Lower leg skin (tissue), 4 donors: ENCODE measurements around the gene DNAH6. TPM values are rescaled to one million over a fixed set of nuclear protein-coding genes. Genes with fewer than 3 reads are reported as not detected.
"Not testable (repeated sequence)": the region's sequence is repeated elsewhere in the genome, so short reads cannot be mapped to it uniquely, and the experiment has no call there.

Experiments used
- DNase-seq, 2 donors: peaks; one replicate each; pipeline ENCODE4 v3.0.0-alpha.2; 2019; ENCODE audit warnings: low spot score in 2 of 2
- H3K4me3 ChIP-seq: fragments of 200-600 bp; sonication (generic); 2 replicates; pipeline ENCODE4 v1.5.1; 2017; ENCODE audit warnings: mild to moderate bottlenecking, low read depth; ENCODE audit not compliant: poor library complexity, severe bottlenecking
- POLR2A ChIP-seq, 2 donors: fragments of 450-650 bp; IDR thresholded peaks; one replicate each; pipeline ENCODE4 v1.6.1; 2016 to 2017; ENCODE audit warnings: antibody characterized with exemption in 2 of 2, mild to moderate bottlenecking in 1 of 2, moderate library complexity in 1 of 2
- WGBS, 2 donors: methylation state at CpG; one replicate each; pipeline ENCODE4 v1.1.5; 2018; 5-methylcytosine and 5-hydroxymethylcytosine counted together
- intact Hi-C: fragments of 100-400 bp; cut with DNase I; formaldehyde crosslinking; loops from one replicate; pipeline ENCODE4 v1.15.0; 2023; ENCODE audit warnings: low total_unique reads
- total RNA-seq, 4 donors: library from RNA; depleted of rRNA; stranded (reverse); fragments of >200 nt; gene quantifications; one replicate each; pipeline ENCODE4 v1.1.0, GENCODE V29; 2016
- TF ChIP-seq, protein P1 (sequence below), 3 donors: fragments of 450-650 bp; IDR thresholded peaks; one replicate each; pipeline ENCODE4 v1.5.1; 2016; ENCODE audit warnings: antibody characterized with exemption in 3 of 3, mild to moderate bottlenecking in 3 of 3, moderate library complexity in 2 of 3

Gene DNAH6
- total RNA-seq, 4 donors from 2014 or later: 0.02 to 0.72 (median 0.25) TPM

DNA sequence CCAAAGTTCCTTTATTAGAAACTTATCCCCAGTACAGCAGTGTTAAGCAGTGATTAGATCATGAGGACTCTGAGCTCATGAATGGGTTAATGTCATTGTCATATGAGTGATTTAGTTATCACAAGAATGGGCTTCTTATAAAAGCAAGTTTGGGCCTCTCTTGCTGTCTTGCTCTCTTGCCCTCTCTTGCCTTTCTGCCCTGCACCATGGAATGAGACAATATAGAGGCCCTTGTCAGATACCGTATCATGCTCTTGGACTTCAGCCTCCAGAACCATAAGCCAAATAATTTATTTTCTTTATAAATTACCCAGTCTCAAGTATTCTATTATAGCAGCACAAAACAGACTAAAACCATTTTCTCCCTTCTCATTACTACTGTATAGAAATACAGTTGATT lies 238.8 kb downstream of the DNAH6 start:
- intact Hi-C loops: no loop called here
- 80 to 90% methylated on average over 1 of the region's 1 CpG for WGBS, 2 donors
- DNase-seq: no peak
- no peak overlapping the region for H3K4me3 ChIP-seq
- TF ChIP-seq, protein P1, sequence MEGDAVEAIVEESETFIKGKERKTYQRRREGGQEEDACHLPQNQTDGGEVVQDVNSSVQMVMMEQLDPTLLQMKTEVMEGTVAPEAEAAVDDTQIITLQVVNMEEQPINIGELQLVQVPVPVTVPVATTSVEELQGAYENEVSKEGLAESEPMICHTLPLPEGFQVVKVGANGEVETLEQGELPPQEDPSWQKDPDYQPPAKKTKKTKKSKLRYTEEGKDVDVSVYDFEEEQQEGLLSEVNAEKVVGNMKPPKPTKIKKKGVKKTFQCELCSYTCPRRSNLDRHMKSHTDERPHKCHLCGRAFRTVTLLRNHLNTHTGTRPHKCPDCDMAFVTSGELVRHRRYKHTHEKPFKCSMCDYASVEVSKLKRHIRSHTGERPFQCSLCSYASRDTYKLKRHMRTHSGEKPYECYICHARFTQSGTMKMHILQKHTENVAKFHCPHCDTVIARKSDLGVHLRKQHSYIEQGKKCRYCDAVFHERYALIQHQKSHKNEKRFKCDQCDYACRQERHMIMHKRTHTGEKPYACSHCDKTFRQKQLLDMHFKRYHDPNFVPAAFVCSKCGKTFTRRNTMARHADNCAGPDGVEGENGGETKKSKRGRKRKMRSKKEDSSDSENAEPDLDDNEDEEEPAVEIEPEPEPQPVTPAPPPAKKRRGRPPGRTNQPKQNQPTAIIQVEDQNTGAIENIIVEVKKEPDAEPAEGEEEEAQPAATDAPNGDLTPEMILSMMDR (IDR thresholded peaks at IDR 0.05): no peak
- TF ChIP-seq POLR2A (IDR thresholded peaks at IDR 0.05): no peak

DNA sequence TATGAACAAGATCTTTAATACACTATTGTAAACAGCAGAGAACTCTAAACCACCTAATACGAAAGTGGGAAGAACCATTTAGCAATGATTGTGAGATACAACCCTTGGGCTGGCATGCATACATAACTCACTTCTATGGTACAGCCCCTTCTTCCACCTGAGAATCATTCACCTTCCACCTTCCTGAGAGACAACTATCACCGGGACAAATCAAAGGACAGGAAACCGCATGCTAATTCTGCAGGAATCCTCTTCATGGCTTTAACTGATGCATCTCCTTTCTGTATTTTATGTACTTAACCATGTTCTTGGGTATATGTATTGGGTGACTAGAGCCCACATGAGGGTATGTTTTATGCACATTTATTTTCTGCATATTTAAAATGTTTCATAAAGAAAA lies 241.3 kb downstream of the DNAH6 start:
- 72 to 73% methylated on average over 3 of the region's 3 CpGs for WGBS, 2 donors
- TF ChIP-seq, protein P1 (IDR thresholded peaks at IDR 0.05): no peak
- no peak for TF ChIP-seq POLR2A (IDR thresholded peaks at IDR 0.05)

DNA sequence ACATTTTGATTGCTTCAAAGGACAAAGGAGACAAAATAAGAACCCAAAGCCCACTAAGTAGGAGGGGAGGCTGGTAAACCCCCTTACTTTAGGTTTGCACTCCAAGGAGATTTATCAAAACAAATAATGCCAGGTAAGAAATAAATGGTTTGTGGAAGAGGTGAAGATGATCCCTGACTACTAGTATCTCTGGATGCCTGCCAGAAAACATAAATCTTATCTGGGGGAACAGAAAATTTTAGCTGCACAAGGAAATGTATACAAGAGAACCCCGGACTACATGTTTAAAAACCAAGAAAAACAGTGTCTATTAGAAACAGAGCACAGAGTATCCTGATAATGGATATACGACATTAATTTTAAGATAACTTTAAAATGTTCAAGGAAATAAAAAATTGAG lies 250.5 kb downstream of the DNAH6 start:
- DNase-seq: no peak
- WGBS, 2 donors: 66 to 70% methylated on average over 2 of the region's 2 CpGs
- H3K4me3 ChIP-seq: no peak overlapping the region
- TF ChIP-seq, protein P1 (IDR thresholded peaks at IDR 0.05): no peak
- no peak for TF ChIP-seq POLR2A (IDR thresholded peaks at IDR 0.05)
- intact Hi-C loops: no loop called here

More for the DNA sequence above, 241.3 kb downstream of the DNAH6 start:
- intact Hi-C loops: no loop called here
- no peak for DNase-seq
- H3K4me3 ChIP-seq: no peak overlapping the region

DNA sequence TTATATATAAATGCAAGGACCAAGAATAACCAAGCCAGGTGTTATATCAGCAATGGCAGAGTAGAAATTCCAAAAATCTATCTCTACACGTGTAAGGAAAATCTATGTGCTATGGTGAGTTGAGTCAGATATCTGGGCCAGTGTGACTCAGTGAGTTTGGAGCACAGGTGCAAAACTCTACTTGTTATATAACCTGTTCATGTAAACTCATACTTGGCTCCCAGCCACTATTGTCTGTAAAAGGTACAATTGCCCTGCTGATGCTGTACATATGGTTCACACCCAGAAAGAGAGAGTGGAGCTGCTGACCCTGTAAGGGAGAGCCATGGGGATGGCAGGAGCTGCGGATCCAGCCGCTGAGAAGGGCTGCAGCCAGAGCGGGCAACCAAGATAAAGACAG lies 252.5 kb downstream of the DNAH6 start:
- WGBS, 2 donors: 89% methylated on average over 4 of the region's 4 CpGs
- no peak overlapping the region for H3K4me3 ChIP-seq
- DNase-seq: no peak
- intact Hi-C loops: no loop called here
- TF ChIP-seq, protein P1 (IDR thresholded peaks at IDR 0.05): no peak

DNA sequence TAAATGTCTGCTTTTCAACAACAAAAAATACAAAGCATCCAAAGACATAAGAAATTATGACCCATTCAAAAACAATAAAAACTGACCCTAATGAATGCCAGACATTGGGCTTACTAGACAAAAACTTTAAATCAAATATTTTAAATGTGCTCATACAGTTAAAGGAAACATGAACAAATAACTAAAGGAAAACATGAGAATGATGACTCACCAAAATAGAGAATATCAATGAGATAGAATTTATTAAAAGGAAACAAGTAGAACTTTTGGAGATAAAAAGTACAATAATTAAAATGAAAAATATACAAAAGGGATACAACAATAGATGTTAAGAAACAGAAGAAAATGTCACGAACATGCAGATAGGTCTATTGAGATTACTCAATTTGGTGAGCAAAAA lies 254.0 kb downstream of the DNAH6 start:
- TF ChIP-seq POLR2A (IDR thresholded peaks at IDR 0.05): no peak
- TF ChIP-seq, protein P1 (IDR thresholded peaks at IDR 0.05): no peak
- DNase-seq: no peak
- no peak overlapping the region for H3K4me3 ChIP-seq
- WGBS, 2 donors: 85 to 88% methylated on average over 1 of the region's 1 CpG
- intact Hi-C loops: no loop called here

DNA sequence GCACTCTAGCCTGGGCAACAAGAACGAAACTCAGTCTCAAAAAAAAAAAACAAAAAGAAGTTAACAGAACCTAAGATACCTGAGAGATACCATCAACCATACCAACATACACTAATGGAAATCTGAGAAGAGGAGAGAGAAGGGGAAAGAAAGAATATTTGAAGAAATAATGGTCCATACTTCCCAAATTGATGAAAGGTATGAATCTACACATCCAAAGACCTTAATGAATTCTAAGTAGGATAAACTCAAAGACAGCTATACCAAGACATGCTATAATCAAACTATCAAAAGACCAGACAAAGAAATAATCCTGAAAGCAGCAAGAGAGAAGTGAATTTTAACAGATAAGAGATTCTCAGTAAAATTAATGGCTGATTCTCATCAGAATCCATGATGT lies 255.0 kb downstream of the DNAH6 start:
- WGBS, 2 donors: 81 to 95% methylated on average over 1 of the region's 1 CpG

DNA sequence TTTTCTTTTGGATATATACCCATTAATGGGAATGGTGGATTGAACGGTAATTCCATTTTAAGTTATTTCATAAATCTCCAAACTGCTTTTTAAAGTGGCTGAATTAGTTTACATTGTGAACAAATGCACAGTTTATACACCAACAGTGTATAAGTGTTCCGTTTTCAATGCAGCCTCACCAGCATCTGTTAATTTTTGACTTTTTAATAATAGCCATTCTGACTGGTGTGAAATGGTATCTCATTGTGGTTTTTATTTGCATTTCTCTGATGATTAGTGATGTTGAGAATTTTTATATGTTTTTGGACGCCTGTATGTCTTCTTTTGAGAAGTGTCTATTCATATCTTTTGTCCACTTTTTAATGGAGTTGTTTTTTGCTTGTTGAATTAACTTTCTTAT lies 257.3 kb downstream of the DNAH6 start:
- intact Hi-C loops, DNase-seq, H3K4me3 ChIP-seq: not testable (repeated sequence)
- WGBS, 2 donors: 44 to 72% methylated on average over 3 of the region's 3 CpGs

More for the DNA sequence above, 255.0 kb downstream of the DNAH6 start:
- TF ChIP-seq, protein P1 (IDR thresholded peaks at IDR 0.05): no peak
- no peak for TF ChIP-seq POLR2A (IDR thresholded peaks at IDR 0.05)
- no peak for DNase-seq
- intact Hi-C loops: no loop called here
- no peak overlapping the region for H3K4me3 ChIP-seq
